ENCODE data around the gene MAN2B1.

GRCh38 chr19:12638611-12639182 is 27.8 kb downstream of the MAN2B1 start:
- TF ChIP-seq NFRKB (IDR thresholded peaks at IDR 0.05) (no peak), BHLHE40 (IDR thresholded peaks at IDR 0.05; ENCODE audit: borderline replicate concordance) (no peak), HDGF (IDR thresholded peaks at IDR 0.05; ENCODE audit: borderline replicate concordance) (no peak), FOXA1 (IDR thresholded peaks at IDR 0.05) (no peak), SP1 (IDR thresholded peaks at IDR 0.05) (no peak), ELF4 (IDR thresholded peaks at IDR 0.05) (no peak), LEF1 (IDR thresholded peaks at IDR 0.05; ENCODE audit: borderline replicate concordance) (no peak)

Data from HEK293T (cell line).